Measurements from ENCODE around the gene THAP5. TPM values are rescaled to one million over a fixed set of nuclear protein-coding genes. Genes with fewer than 3 reads are reported as not detected.

THAP5 gene
- total RNA-seq, 4 donors from 2014 or later = 12.6 to 24.7 (median 15.7) TPM

- ATAC-seq (ENCODE audit: low FRiP score) (no peak), DNase-seq (ENCODE audit: low spot score) (no peak)
- no peak for TF ChIP-seq CTCF (IDR thresholded peaks at IDR 0.05)
Measured at GRCh38 chr7:108572480-108572879, 3.0 kb upstream of the THAP5 start.

- peak; percentile 19 for ATAC-seq (ENCODE audit: low FRiP score)
- no peak for DNase-seq (ENCODE audit: low spot score)
Measured at GRCh38 chr7:108570146-108570755, 745 bp upstream of the THAP5 start.

GRCh38 chr7:108568801-108569380, 615 bp downstream of the THAP5 start:
- no peak for TF ChIP-seq CTCF (IDR thresholded peaks at IDR 0.05)
- no peak for DNase-seq (ENCODE audit: low spot score)
- ATAC-seq (ENCODE audit: low FRiP score) = no peak

More at GRCh38 chr7:108570146-108570755, 745 bp upstream of the THAP5 start:
- TF ChIP-seq CTCF (IDR thresholded peaks at IDR 0.05) = no peak

GRCh38 chr7:108565987-108566386, 3.5 kb downstream of the THAP5 start:
- ATAC-seq (ENCODE audit: low FRiP score) (no peak), DNase-seq (ENCODE audit: low spot score) (no peak)
- TF ChIP-seq CTCF (IDR thresholded peaks at IDR 0.05) = no peak

- TF ChIP-seq CTCF (IDR thresholded peaks at IDR 0.05) = no peak
Measured at GRCh38 chr7:108561047-108561619, 8.4 kb downstream of the THAP5 start.

GRCh38 chr7:108559253-108559652, 10.3 kb downstream of the THAP5 start:
- ATAC-seq (ENCODE audit: low FRiP score) (no peak), DNase-seq (ENCODE audit: low spot score) (no peak)
- TF ChIP-seq CTCF (IDR thresholded peaks at IDR 0.05) = no peak

More at GRCh38 chr7:108561047-108561619, 8.4 kb downstream of the THAP5 start:
- DNase-seq (ENCODE audit: low spot score) (no peak), ATAC-seq (ENCODE audit: low FRiP score) (no peak)

GRCh38 chr7:108557617-108558016, 11.9 kb downstream of the THAP5 start:
- no peak for TF ChIP-seq CTCF (IDR thresholded peaks at IDR 0.05)
- DNase-seq (ENCODE audit: low spot score) (no peak), ATAC-seq (ENCODE audit: low FRiP score) (no peak)

All from omental fat pad (tissue), 4 donors.